GM15510 (cell line): ENCODE results near the gene SDK2.

Experiments used
- POLR2A ChIP-seq: IDR thresholded peaks from 3 replicates; pipeline ENCODE4 v1.6.1; 2011; ENCODE audit warnings: borderline replicate concordance; ENCODE audit not compliant: insufficient read length; ENCODE audit errors: extremely low read depth

The SDK2 gene

DNA sequence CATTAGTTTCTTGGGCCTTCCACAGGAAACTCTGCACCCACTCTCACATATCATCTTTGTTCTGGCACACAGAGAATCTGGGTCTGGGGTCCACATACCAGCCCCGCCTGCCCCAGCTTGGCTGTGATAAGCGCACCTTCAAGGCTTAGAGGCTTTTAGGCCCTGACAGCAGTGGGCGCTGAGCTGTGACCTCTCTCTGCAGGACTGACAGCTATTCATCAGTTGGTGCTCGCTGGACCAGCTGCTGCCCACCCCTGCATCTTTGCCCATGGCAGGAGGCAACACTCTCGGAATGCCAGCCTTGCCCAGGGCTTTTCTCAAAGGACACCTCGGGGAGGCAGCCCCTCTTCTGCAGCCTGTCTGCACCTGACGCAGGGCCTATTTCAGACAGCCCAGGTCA lies 62.9 kb downstream of the SDK2 start:
- TF ChIP-seq POLR2A, result no peak

DNA sequence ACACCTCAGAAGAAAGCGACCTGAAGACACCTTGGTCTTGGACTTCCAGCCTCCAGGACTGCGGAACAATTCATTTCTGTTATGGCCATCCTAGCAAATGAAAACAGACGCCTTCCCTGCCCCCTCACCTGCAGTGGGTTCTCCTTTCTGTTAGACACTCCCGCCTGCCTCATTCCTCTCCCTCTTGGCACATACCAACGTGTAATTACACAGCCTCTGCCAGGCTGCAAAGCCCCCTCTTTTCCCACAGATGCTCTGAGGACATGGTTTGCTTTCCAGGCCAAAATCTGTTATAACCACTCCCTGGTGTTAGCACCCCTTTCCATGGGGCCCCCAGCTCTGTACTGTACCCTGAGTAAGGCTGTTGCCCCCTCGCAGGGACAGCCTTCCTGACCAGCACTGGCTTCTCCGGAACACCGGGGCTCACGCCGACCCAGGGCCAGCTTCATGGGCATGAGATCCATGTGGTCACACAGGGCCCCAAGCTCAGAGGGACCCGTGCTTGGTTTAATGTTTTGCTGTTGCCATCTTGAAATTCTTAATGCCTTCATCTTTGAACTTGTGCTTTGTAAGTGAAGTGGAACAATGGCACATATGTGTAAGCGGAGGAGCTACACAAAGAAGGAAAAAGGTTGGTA lies 64.1 kb downstream of the SDK2 start:
- no peak for TF ChIP-seq POLR2A

- no peak for TF ChIP-seq POLR2A
These were observed 67.6 kb downstream of the SDK2 start for GRCh38 chr17:73576556-73577098.

GRCh38 chr17:73575470-73576221 lies 68.6 kb downstream of the SDK2 start:
- no peak for TF ChIP-seq POLR2A

- no peak for TF ChIP-seq POLR2A
These were observed 72.6 kb downstream of the SDK2 start for GRCh38 chr17:73571511-73572130.

GRCh38 chr17:73569762-73570319 lies 74.4 kb downstream of the SDK2 start:
- no peak for TF ChIP-seq POLR2A

GRCh38 chr17:73568934-73569333 lies 75.3 kb downstream of the SDK2 start:
- TF ChIP-seq POLR2A, result no peak

DNA sequence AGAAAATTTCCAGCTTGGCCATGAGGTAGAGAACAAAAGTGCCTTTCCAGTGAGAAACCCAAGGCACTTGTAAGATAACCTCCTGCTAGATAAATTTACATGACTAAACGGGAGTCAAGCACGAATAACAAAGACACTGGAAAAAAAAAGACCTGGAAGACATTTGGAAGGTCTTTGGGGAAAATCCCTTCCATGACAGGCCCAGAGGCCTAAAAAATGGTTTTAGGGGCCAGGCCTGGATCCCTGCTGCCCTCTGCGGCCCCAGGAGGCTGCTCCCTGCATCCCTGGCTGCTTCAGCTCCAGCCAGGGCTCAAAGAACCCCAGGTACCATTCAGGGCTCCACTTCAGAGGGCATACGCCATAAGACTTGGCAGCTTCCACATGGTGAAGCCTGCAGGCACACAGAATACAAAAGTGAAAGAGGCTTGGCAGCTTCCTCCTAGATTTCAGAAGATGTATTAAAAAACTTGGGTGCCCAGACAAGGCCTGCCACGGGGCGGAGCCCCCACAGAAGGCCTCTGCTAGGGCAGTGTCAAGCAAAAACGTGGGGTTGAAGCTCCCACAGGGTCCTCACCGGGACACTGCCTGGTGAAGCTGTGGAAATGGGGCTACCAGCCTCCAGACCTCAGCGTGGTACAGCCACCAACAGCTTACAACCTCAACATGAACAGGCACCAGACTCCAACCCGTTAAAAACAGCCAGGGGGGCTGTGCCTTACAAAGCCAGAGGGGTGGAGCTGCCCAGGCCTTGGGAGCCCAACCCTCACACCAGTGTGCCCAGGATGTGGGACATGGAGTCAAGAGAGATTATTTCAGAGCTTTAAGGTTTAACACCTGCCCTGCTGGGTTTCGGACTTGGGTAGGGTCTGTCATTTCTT lies 77.1 kb downstream of the SDK2 start:
- no peak for TF ChIP-seq POLR2A

DNA sequence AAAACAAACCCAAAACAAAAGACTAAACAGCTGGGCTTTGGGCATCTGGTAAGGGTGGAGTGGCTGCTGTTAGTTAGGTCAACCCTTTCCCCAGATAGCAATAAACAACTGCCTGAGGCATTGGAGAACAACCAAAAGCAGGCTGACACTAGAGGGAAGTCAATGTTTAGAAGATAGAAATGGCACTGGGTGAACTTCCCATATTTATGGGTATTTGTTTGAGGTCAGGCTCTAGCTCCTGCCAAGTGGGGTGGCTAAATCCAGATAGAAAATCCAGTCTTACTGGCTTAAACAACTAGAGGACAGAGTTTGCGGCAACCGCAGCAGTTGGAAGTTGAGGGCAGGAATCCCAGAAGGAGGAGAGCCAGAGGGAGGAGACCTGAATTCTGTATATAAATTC lies 79.4 kb downstream of the SDK2 start:
- TF ChIP-seq POLR2A, result no peak

DNA sequence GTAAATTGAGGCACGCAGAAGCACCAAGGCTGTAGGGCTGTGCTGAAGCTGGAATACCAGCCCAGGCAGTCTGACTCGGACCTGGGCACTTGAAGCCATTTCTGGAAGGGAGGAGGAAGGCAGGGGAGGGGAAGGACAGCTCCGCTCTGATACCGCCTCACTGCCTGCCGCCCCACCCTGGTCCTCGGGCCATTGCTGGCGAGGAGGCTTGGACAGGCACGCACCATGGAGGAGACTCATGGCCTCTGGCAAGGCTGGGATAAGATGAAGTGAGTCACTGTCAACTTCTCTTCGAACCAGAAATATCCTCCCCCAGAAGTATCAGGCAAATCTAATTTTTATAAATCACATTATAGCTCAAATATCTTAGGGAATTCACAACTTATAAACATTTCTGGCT lies 81.3 kb downstream of the SDK2 start:
- TF ChIP-seq POLR2A, result no peak

GRCh38 chr17:73561111-73561510 lies 83.1 kb downstream of the SDK2 start:
- TF ChIP-seq POLR2A, result no peak

DNA sequence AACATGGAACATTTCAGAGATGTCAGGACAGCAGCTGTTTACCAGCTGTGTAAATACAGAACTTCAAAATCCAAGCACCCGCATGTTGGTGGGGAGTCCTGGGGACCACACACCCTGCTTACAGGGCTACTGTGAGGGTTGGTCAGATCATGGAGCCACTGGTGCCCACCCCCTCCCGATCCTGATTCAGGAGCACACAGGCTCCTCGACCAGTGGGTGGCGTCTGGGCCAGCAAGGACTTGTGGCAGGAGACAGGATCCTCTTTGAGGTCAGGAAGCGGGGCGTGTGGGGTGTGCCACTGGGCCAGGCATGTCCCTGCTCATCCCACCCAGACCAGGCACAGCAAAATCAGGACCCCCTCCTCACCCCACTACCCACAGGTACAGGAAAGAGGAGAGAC lies 83.6 kb downstream of the SDK2 start:
- no peak for TF ChIP-seq POLR2A

DNA sequence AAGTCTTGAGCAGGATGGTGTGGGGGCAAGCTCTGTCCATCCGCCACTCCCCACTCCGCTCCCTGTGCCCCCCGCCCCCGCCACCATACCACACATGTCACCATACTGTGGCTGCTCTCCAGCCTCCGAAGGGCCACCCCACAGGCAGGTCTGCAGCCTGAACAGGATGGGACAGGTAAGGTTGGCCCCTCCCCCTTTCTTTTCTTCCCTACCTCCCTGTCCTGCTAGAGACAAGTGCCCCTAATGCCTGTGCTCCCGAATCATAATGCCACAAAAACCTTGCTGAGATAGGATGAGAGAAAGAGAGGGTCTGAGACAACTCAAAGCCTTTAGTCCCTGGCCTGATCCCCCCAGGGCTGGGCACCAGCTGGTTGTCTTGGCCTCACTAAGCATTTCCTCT lies 84.7 kb downstream of the SDK2 start:
- no peak for TF ChIP-seq POLR2A

GRCh38 chr17:73555199-73555960 lies 88.9 kb downstream of the SDK2 start:
- TF ChIP-seq POLR2A, result no peak
